Mesenchymal stem cell (in vitro differentiated cells and primary cell): ENCODE results near the gene RHOJ.

Source experiments
- DNase-seq: peaks from one replicate; pipeline ENCODE4 v3.0.0-alpha.2; 2013
- H2AFZ ChIP-seq: one replicate; pipeline ENCODE4 v1.6.1; 2013; ENCODE audit warnings: low read depth, mild to moderate bottlenecking, control low read depth, inconsistent platforms, low read length, moderate library complexity
- H2AK5ac ChIP-seq: 2 replicates; pipeline ENCODE4 v1.6.1; 2013; ENCODE audit warnings: low read length, moderate library complexity, mild to moderate bottlenecking, inconsistent platforms; ENCODE audit not compliant: severe bottlenecking
- H2BK120ac ChIP-seq: one replicate; pipeline ENCODE4 v1.6.1; 2013; ENCODE audit warnings: low read depth, mild to moderate bottlenecking, inconsistent platforms, low read length, moderate library complexity
- H2BK12ac ChIP-seq, 2 experiments: one replicate each; pipeline ENCODE4 v1.6.1; 2013; ENCODE audit warnings: inconsistent platforms in 2 of 2, low read length in 2 of 2, mild to moderate bottlenecking in 2 of 2, moderate library complexity in 2 of 2, control low read depth in 1 of 2
- H2BK15ac ChIP-seq: one replicate; pipeline ENCODE4 v1.6.1; 2013; ENCODE audit warnings: mild to moderate bottlenecking, low read depth, inconsistent platforms; ENCODE audit not compliant: poor library complexity, severe bottlenecking
- H2BK5ac ChIP-seq: 2 replicates; pipeline ENCODE4 v1.6.1; 2013; ENCODE audit warnings: low read depth, mild to moderate bottlenecking, low read length, control low read depth, inconsistent platforms; ENCODE audit not compliant: poor library complexity, severe bottlenecking
- H3K14ac ChIP-seq, 2 experiments: one replicate each; pipeline ENCODE4 v1.6.1; 2013; ENCODE audit warnings: inconsistent platforms in 2 of 2, low read length in 2 of 2, control low read depth in 1 of 2, mild to moderate bottlenecking in 1 of 2, moderate library complexity in 1 of 2
- H3K18ac ChIP-seq, 2 experiments: one replicate each; pipeline ENCODE4 v1.6.1; 2013; ENCODE audit warnings: inconsistent platforms in 2 of 2, low read length in 2 of 2, control low read depth in 1 of 2, low read depth in 1 of 2, mild to moderate bottlenecking in 1 of 2
- H3K23ac ChIP-seq, 2 experiments: one replicate each; pipeline ENCODE4 v1.6.1; 2013; ENCODE audit warnings: inconsistent platforms in 2 of 2, low read length in 2 of 2, mild to moderate bottlenecking in 2 of 2, moderate library complexity in 2 of 2, control low read depth in 1 of 2
- H3K27ac ChIP-seq: 2 replicates; pipeline ENCODE4 v1.5.1; 2013; ENCODE audit warnings: mild to moderate bottlenecking, moderate library complexity, low read length, control low read depth, inconsistent platforms; ENCODE audit not compliant: poor library complexity, severe bottlenecking
- H3K27me3 ChIP-seq, 2 experiments: 2 replicates each; pipeline versions ENCODE4 v1.6.1 to v1.7.0; 2013; ENCODE audit warnings: low read length in 2 of 2, mild to moderate bottlenecking in 2 of 2, moderate library complexity in 2 of 2, control low read depth in 1 of 2, inconsistent platforms in 1 of 2; ENCODE audit not compliant: control insufficient read depth in 1 of 2, insufficient read depth in 1 of 2
- H3K36me3 ChIP-seq, 2 experiments: 2 replicates each; pipeline versions ENCODE4 v1.6.1 to v1.7.0; 2013; ENCODE audit warnings: low read length in 2 of 2, control low read depth in 1 of 2, inconsistent platforms in 1 of 2, low read depth in 1 of 2, mild to moderate bottlenecking in 1 of 2; ENCODE audit not compliant: insufficient read depth in 2 of 2, control insufficient read depth in 1 of 2
- H3K4ac ChIP-seq, 2 experiments: one replicate each; pipeline ENCODE4 v1.6.1; 2013; ENCODE audit warnings: inconsistent platforms in 2 of 2, low read length in 2 of 2, mild to moderate bottlenecking in 2 of 2, moderate library complexity in 2 of 2, control low read depth in 1 of 2, low read depth in 1 of 2
- H3K4me1 ChIP-seq: 2 replicates; pipeline ENCODE4 v1.6.1; 2013; ENCODE audit warnings: low read depth, low read length, control low read depth; ENCODE audit not compliant: control insufficient read depth, insufficient read depth
- H3K4me2 ChIP-seq: 2 replicates; pipeline ENCODE4 v1.6.1; 2013; ENCODE audit warnings: low read length, mild to moderate bottlenecking, inconsistent platforms; ENCODE audit not compliant: poor library complexity, severe bottlenecking
- H3K4me3 ChIP-seq, 2 experiments: 2 replicates each; pipeline versions ENCODE4 v1.5.1 to v1.7.0; 2013; ENCODE audit warnings: low read length in 2 of 2, mild to moderate bottlenecking in 2 of 2, control low read depth in 1 of 2, low read depth in 1 of 2; ENCODE audit not compliant: insufficient read depth in 1 of 2
- H3K79me1 ChIP-seq: replicated peaks from 2 replicates; pipeline ENCODE4 v1.6.1; 2013; ENCODE audit warnings: mild to moderate bottlenecking, control low read depth, low read length, inconsistent platforms; ENCODE audit not compliant: poor library complexity, severe bottlenecking
- H3K9ac ChIP-seq: 2 replicates; pipeline ENCODE4 v1.7.0; 2013; ENCODE audit warnings: mild to moderate bottlenecking, low read length, moderate library complexity
- H3K9me3 ChIP-seq: 2 replicates; pipeline ENCODE4 v1.7.0; 2013; ENCODE audit warnings: mild to moderate bottlenecking, low read length; ENCODE audit not compliant: control insufficient read depth
- H4K8ac ChIP-seq: one replicate; pipeline ENCODE4 v1.6.1; 2013; ENCODE audit warnings: inconsistent platforms, mild to moderate bottlenecking, low read length, moderate library complexity
- H4K91ac ChIP-seq: one replicate; pipeline ENCODE4 v1.6.1; 2013; ENCODE audit warnings: mild to moderate bottlenecking, low read length, inconsistent platforms
- WGBS: methylation state at CpG from one replicate; pipeline ENCODE4 v1.1.7; 2013; ENCODE audit warnings: mixed read lengths; 5-methylcytosine and 5-hydroxymethylcytosine counted together

The RHOJ gene

DNA sequence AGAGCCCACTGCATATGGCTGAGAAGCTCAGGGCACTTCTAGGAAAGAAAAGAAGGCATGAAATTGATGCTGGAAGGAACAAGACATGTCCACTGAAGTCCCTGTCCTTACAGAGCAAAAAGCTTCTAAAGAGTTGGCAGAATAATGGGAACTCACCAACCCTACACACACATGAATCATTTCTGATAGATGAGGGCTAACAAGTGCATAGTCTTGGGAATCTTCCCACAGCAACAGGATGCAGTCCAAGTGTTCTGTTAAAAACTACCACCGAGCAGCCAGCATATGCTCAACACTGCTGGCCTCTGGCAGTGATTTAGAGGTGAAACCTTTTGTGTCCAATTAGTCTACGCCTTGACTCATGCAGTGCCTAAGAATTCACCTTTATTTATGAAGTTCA lies 44.8 kb downstream of the RHOJ start:
- WGBS: 67% methylated on average over 2 of the region's 2 CpGs
- H2AK5ac ChIP-seq: no peak overlapping the region

GRCh38 chr14:63257299-63257698 lies 53.1 kb downstream of the RHOJ start:
- Histone ChIP-seq H3K18ac (no peak overlapping the region), H3K27me3 (no peaks in the 10 kb centered on the region), H4K91ac (no peak overlapping the region), H3K4me1 (no peaks in the 10 kb centered on the region), H3K9ac (no peak overlapping the region), H3K79me1 (peaks cover 19% of the 10 kb centered on the region), H2BK120ac (no peak overlapping the region), H3K14ac (no peak overlapping the region), H3K27ac (no peak overlapping the region), H4K8ac (no peak overlapping the region), H2BK5ac (no peak overlapping the region), H2BK12ac (no peak overlapping the region), H3K9me3 (no peaks in the 10 kb centered on the region), H2AK5ac (no peak overlapping the region), H3K4ac (no peak overlapping the region), H2AFZ (no peak overlapping the region), H3K23ac (no peak overlapping the region), H2BK15ac (no peak overlapping the region), H3K36me3 (peaks cover 3 to 5% of the 10 kb centered on the region in 2 experiments), H3K4me2 (no peak overlapping the region), H3K4me3 (no peak overlapping the region)
- WGBS: 38% methylated on average over 4 of the region's 4 CpGs
- DNase-seq: no peak

More for the DNA sequence above, 44.8 kb downstream of the RHOJ start:
- H2AFZ ChIP-seq: no peak overlapping the region
- no peak overlapping the region for H3K4me3 ChIP-seq
- H2BK120ac ChIP-seq: no peak overlapping the region
- H4K8ac ChIP-seq: no peak overlapping the region
- no peak overlapping the region for H2BK5ac ChIP-seq
- H3K79me1 ChIP-seq: peaks cover 22% of the 10 kb centered on the region
- H4K91ac ChIP-seq: no peak overlapping the region
- no peaks in the 10 kb centered on the region for H3K4me1 ChIP-seq
- H3K4me2 ChIP-seq: no peak overlapping the region
- H3K14ac ChIP-seq: no peak overlapping the region
- H3K23ac ChIP-seq: no peak overlapping the region
- no peak overlapping the region for H3K18ac ChIP-seq
- no peak overlapping the region for H3K9ac ChIP-seq
- H3K4ac ChIP-seq: no peak overlapping the region
- H2BK15ac ChIP-seq: no peak overlapping the region
- no peak overlapping the region for H2BK12ac ChIP-seq
- no peak overlapping the region for H3K27ac ChIP-seq
- H3K9me3 ChIP-seq: no peaks in the 10 kb centered on the region
- H3K36me3 ChIP-seq: peaks cover under 1 to 10% of the 10 kb centered on the region in 2 experiments
- H3K27me3 ChIP-seq: no peaks in the 10 kb centered on the region
- DNase-seq: no peak

DNA sequence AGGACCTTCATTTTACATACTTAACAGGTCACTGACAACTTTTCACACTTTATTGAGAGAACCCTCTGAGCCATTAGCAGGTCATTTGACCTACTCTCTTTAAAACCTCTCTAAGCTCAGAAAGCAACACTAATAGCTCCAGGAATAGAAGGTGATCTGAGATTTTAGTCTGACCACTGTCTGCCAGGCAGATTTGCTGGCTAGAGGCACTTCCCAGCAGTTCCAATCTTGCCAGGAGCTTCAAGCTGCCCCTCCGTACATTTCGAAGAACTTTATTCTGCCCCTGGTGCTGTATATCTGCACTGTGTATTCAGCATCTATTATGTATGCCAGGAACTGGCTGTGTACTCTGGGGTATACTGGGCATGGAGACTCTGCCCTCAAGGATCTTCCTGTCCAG lies 58.2 kb downstream of the RHOJ start:
- H2BK120ac ChIP-seq: no peak overlapping the region
- peaks cover 6% of the 10 kb centered on the region for H3K9me3 ChIP-seq
- H3K4ac ChIP-seq: no peak overlapping the region
- no peak overlapping the region for H3K14ac ChIP-seq
- H2BK12ac ChIP-seq: no peak overlapping the region
- peaks cover 17% of the 10 kb centered on the region for H3K79me1 ChIP-seq
- H3K27ac ChIP-seq: no peak overlapping the region
- H2BK15ac ChIP-seq: no peak overlapping the region
- H3K18ac ChIP-seq: no peak overlapping the region
- H2AK5ac ChIP-seq: no peak overlapping the region
- H3K36me3 ChIP-seq: peaks cover 0 to 2% of the 10 kb centered on the region in 2 experiments
- DNase-seq: no peak
- no peak overlapping the region for H3K9ac ChIP-seq
- peaks cover 4% of the 10 kb centered on the region for H3K4me1 ChIP-seq
- no peaks in the 10 kb centered on the region for H3K27me3 ChIP-seq
- no peak overlapping the region for H3K4me3 ChIP-seq
- no peak overlapping the region for H3K23ac ChIP-seq
- H2BK5ac ChIP-seq: no peak overlapping the region
- no peak overlapping the region for H2AFZ ChIP-seq
- no peak overlapping the region for H4K91ac ChIP-seq
- no peak overlapping the region for H4K8ac ChIP-seq
- H3K4me2 ChIP-seq: no peak overlapping the region
- WGBS: 100% methylated on average over 1 of the region's 2 CpGs

DNA sequence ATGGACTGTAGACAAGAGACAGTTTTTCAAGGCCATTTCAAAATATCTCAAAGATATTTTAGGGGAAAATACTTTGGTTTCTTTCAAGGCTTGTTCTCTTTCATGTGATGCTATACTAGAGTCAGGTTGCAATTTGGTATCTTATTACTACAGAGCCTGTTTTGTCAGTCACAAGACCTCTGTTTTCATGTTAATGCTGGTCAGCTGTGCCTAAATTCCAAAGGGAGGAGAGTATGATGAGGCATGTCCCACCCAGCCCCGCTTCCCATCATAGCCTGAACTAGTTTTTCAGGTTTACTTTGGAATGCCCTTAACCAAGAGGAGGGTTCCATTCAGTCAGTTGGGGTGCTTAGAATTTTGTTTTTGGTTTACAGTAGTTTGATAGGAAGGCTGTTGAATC lies 61.9 kb downstream of the RHOJ start:
- Histone ChIP-seq H3K4me2 (no peak overlapping the region), H3K4me1 (peaks cover 4% of the 10 kb centered on the region), H3K18ac (no peak overlapping the region), H3K79me1 (peaks cover 18% of the 10 kb centered on the region), H3K4me3 (no peak overlapping the region), H2BK5ac (no peak overlapping the region), H4K8ac (no peak overlapping the region), H3K14ac (no peak overlapping the region), H3K23ac (no peak overlapping the region), H3K4ac (no peak overlapping the region), H2AK5ac (no peak overlapping the region), H3K27me3 (no peaks in the 10 kb centered on the region), H3K27ac (no peak overlapping the region), H2BK15ac (no peak overlapping the region), H4K91ac (no peak overlapping the region), H2BK120ac (no peak overlapping the region), H3K9me3 (peaks cover 6% of the 10 kb centered on the region), H2BK12ac (no peak overlapping the region), H3K9ac (no peak overlapping the region), H3K36me3 (peaks cover 0 to 2% of the 10 kb centered on the region in 2 experiments), H2AFZ (no peak overlapping the region)
- 83% methylated on average over 1 of the region's 1 CpG for WGBS
- DNase-seq: no peak
